Measurements from ENCODE around the gene ZDHHC4. TPM values are rescaled to one million over a fixed set of nuclear protein-coding genes. Genes with fewer than 3 reads are reported as not detected.
A peak's percentile ranks its signal among the peaks of the same experiment; 100 is the strongest.

The ZDHHC4 gene
- total RNA-seq, 3 donors from 2014 or later (not counting 1 experiment from before 2014, with no cell fraction given) = 29.4 to 37.6 (median 35.3) TPM

GRCh38 chr7:6533893-6534495, 43.3 kb upstream of the ZDHHC4 start:
- H3K4me3 ChIP-seq (ENCODE audit: low read length) = no peak overlapping the region
- Mint-ChIP-seq H3K36me3 (no peaks in the 10 kb centered on the region), H3K4me1 (peaks cover 7 to 17% of the 10 kb centered on the region in 2 donors), H3K4me3 (no peak overlapping the region), H3K27ac (peak overlapping the region in 1 of 2 donors; percentile 49), H3K9me3 (no peaks in the 10 kb centered on the region), H3K27me3 (ENCODE audit: low read depth in 2 of 2) (peaks cover 0 to 27% of the 10 kb centered on the region in 2 donors)
- H3K27ac ChIP-seq (ENCODE audit: low read length) = no peak overlapping the region
- intact Hi-C loops (cut with micrococcal nuclease) = no loop called here
- peaks cover 6% of the 10 kb centered on the region for H3K27me3 ChIP-seq (ENCODE audit: control insufficient read depth, insufficient read depth, low read length)
- ATAC-seq (peak in 2 of 3 donors; percentile 15 to 53), DNase-seq (peak in 1 of 2 donors; percentile 20)
- H3K36me3 ChIP-seq (ENCODE audit: control insufficient read depth, insufficient read depth, low read length) = no peaks in the 10 kb centered on the region
- WGBS (ENCODE audit: insufficient coverage) = 10% methylated on average over 11 of the region's 12 CpGs
- H3K9me3 ChIP-seq (ENCODE audit: control insufficient read depth, insufficient read depth, low read length) = no peaks in the 10 kb centered on the region
- H3K4me1 ChIP-seq (ENCODE audit: control insufficient read depth, insufficient read depth, low read length) = peaks cover 27% of the 10 kb centered on the region
- TF ChIP-seq CTCF (IDR thresholded peaks at IDR 0.05) = no peak

- DNase-seq (no peak), ATAC-seq (peak in 2 of 3 donors; percentile 34 to 53)
- Mint-ChIP-seq H3K27me3 (ENCODE audit: low read depth in 2 of 2) (peaks cover 0 to 14% of the 10 kb centered on the region in 2 donors), H3K9me3 (no peaks in the 10 kb centered on the region), H3K27ac (no peak overlapping the region), H3K36me3 (no peaks in the 10 kb centered on the region), H3K4me1 (peaks cover 7 to 13% of the 10 kb centered on the region in 2 donors), H3K4me3 (peak overlapping the region; percentile 21)
- Histone ChIP-seq H3K4me3 (ENCODE audit: low read length) (peak overlapping the region; percentile 3), H3K4me1 (ENCODE audit: control insufficient read depth, insufficient read depth, low read length) (peaks cover 15% of the 10 kb centered on the region), H3K27me3 (ENCODE audit: control insufficient read depth, insufficient read depth, low read length) (peaks cover 3% of the 10 kb centered on the region), H3K36me3 (ENCODE audit: control insufficient read depth, insufficient read depth, low read length) (no peaks in the 10 kb centered on the region), H3K9me3 (ENCODE audit: control insufficient read depth, insufficient read depth, low read length) (no peaks in the 10 kb centered on the region), H3K27ac (ENCODE audit: low read length) (no peak overlapping the region)
- WGBS (ENCODE audit: insufficient coverage) = 3% methylated on average over 53 of the region's 56 CpGs
- no peak for TF ChIP-seq CTCF (IDR thresholded peaks at IDR 0.05)
- intact Hi-C loops (cut with micrococcal nuclease) = no loop called here
Measured at GRCh38 chr7:6536262-6537260, 40.7 kb upstream of the ZDHHC4 start.

- DNase-seq = no peak
- Mint-ChIP-seq H3K4me1 (no peaks in the 10 kb centered on the region), H3K27me3 (ENCODE audit: low read depth in 2 of 2) (peaks cover 0 to 4% of the 10 kb centered on the region in 2 donors), H3K27ac (no peak overlapping the region), H3K36me3 (no peaks in the 10 kb centered on the region), H3K9me3 (no peaks in the 10 kb centered on the region), H3K4me3 (no peak overlapping the region)
- Histone ChIP-seq H3K36me3 (ENCODE audit: control insufficient read depth, insufficient read depth, low read length) (no peaks in the 10 kb centered on the region), H3K4me1 (ENCODE audit: control insufficient read depth, insufficient read depth, low read length) (peaks cover 9% of the 10 kb centered on the region), H3K4me3 (ENCODE audit: low read length) (no peak overlapping the region), H3K27me3 (ENCODE audit: control insufficient read depth, insufficient read depth, low read length) (no peaks in the 10 kb centered on the region), H3K9me3 (ENCODE audit: control insufficient read depth, insufficient read depth, low read length) (no peaks in the 10 kb centered on the region), H3K27ac (ENCODE audit: low read length) (no peak overlapping the region)
- no peak for TF ChIP-seq CTCF (IDR thresholded peaks at IDR 0.05)
- ATAC-seq = no peak
- 89% methylated on average over 1 of the region's 1 CpG for WGBS (ENCODE audit: insufficient coverage)
- intact Hi-C loops (cut with micrococcal nuclease) = no loop called here
Measured at GRCh38 chr7:6542368-6542767, 34.9 kb upstream of the ZDHHC4 start.

Data from natural killer cell (primary cell).